T-helper 1 cell treated with Interleukin-12 subunit alpha and Interleukin-12 subunit beta and Interleukin-4 antibody, amounts not matched to agents 30 μg/mL and 1 μg/mL, for 36 hours (primary cell): ENCODE measurements around the gene CNPY1.
"Not testable (repeated sequence)": the region's sequence is repeated elsewhere in the genome, so short reads cannot be mapped to it uniquely, and the experiment has no call there.

Source experiments
- H3K27ac Mint-ChIP-seq: one replicate; pipeline ENCODE4 v1.8.0; 2021; ENCODE audit warnings: mild to moderate bottlenecking, mixed read lengths
- H3K27me3 Mint-ChIP-seq: one replicate; pipeline ENCODE4 v1.8.0; 2021; ENCODE audit warnings: low read depth, mixed read lengths
- H3K36me3 Mint-ChIP-seq: one replicate; pipeline ENCODE4 v1.8.0; 2021; ENCODE audit warnings: low read depth, mixed read lengths
- H3K4me1 Mint-ChIP-seq: one replicate; pipeline ENCODE4 v1.8.0; 2021; ENCODE audit warnings: low read depth, mixed read lengths
- H3K4me3 Mint-ChIP-seq: one replicate; pipeline ENCODE4 v1.8.0; 2021; ENCODE audit warnings: mild to moderate bottlenecking, moderate library complexity, mixed read lengths
- H3K9me3 Mint-ChIP-seq: one replicate; pipeline ENCODE4 v1.8.0; 2021; ENCODE audit warnings: mixed read lengths

CNPY1 gene

GRCh38 chr7:155546449-155546848 lies at the start of gene CNPY1:
Gene CNPY1, minus strand, starts transcription at chr7:155546559. Its CDS starts 630 bp downstream, at chr7:155545929.
- H3K36me3 Mint-ChIP-seq, H3K4me1 Mint-ChIP-seq, H3K27me3 Mint-ChIP-seq, H3K27ac Mint-ChIP-seq, H3K9me3 Mint-ChIP-seq, H3K4me3 Mint-ChIP-seq: not testable (repeated sequence)

- H3K4me1 Mint-ChIP-seq = peaks cover 7% of the 10 kb centered on the region
- no peaks in the 10 kb centered on the region for H3K36me3 Mint-ChIP-seq
- H3K4me3 Mint-ChIP-seq = no peak overlapping the region
- H3K9me3 Mint-ChIP-seq = no peaks in the 10 kb centered on the region
- peaks cover 22% of the 10 kb centered on the region for H3K27me3 Mint-ChIP-seq
- H3K27ac Mint-ChIP-seq = no peak overlapping the region
Observed at GRCh38 chr7:155594961-155595366, 48.6 kb upstream of the CNPY1 start.

- H3K27me3 Mint-ChIP-seq = peaks cover 15% of the 10 kb centered on the region
- H3K9me3 Mint-ChIP-seq = no peaks in the 10 kb centered on the region
- H3K4me1 Mint-ChIP-seq = peaks cover 7% of the 10 kb centered on the region
- H3K36me3 Mint-ChIP-seq = no peaks in the 10 kb centered on the region
- H3K4me3 Mint-ChIP-seq = no peak overlapping the region
- H3K27ac Mint-ChIP-seq = no peak overlapping the region
Observed at GRCh38 chr7:155594163-155594732, 47.9 kb upstream of the CNPY1 start.

GRCh38 chr7:155593461-155594162 lies 47.3 kb upstream of the CNPY1 start:
- H3K27me3 Mint-ChIP-seq = peaks cover 8% of the 10 kb centered on the region

GRCh38 chr7:155591055-155591775 lies 44.9 kb upstream of the CNPY1 start:
- H3K27ac Mint-ChIP-seq = no peak overlapping the region
- no peaks in the 10 kb centered on the region for H3K4me1 Mint-ChIP-seq
- H3K4me3 Mint-ChIP-seq = no peak overlapping the region
- no peaks in the 10 kb centered on the region for H3K36me3 Mint-ChIP-seq
- H3K9me3 Mint-ChIP-seq = no peaks in the 10 kb centered on the region
- H3K27me3 Mint-ChIP-seq = peaks cover 15% of the 10 kb centered on the region

More at GRCh38 chr7:155593461-155594162, 47.3 kb upstream of the CNPY1 start:
- Mint-ChIP-seq H3K9me3 (no peaks in the 10 kb centered on the region), H3K27ac (no peak overlapping the region), H3K36me3 (no peaks in the 10 kb centered on the region), H3K4me1 (peaks cover 3% of the 10 kb centered on the region), H3K4me3 (no peak overlapping the region)

GRCh38 chr7:155590215-155591018 lies 44.1 kb upstream of the CNPY1 start:
- H3K9me3 Mint-ChIP-seq = no peaks in the 10 kb centered on the region
- H3K4me3 Mint-ChIP-seq = no peak overlapping the region
- H3K27me3 Mint-ChIP-seq = peaks cover 21% of the 10 kb centered on the region
- no peak overlapping the region for H3K27ac Mint-ChIP-seq
- no peaks in the 10 kb centered on the region for H3K4me1 Mint-ChIP-seq
- H3K36me3 Mint-ChIP-seq = no peaks in the 10 kb centered on the region

- peaks cover 25% of the 10 kb centered on the region for H3K27me3 Mint-ChIP-seq
- H3K4me1 Mint-ChIP-seq = no peaks in the 10 kb centered on the region
- no peak overlapping the region for H3K27ac Mint-ChIP-seq
- no peaks in the 10 kb centered on the region for H3K9me3 Mint-ChIP-seq
- H3K4me3 Mint-ChIP-seq = no peak overlapping the region
- no peaks in the 10 kb centered on the region for H3K36me3 Mint-ChIP-seq
Observed at GRCh38 chr7:155589001-155589980, 42.9 kb upstream of the CNPY1 start.

- no peaks in the 10 kb centered on the region for H3K36me3 Mint-ChIP-seq
- H3K9me3 Mint-ChIP-seq = no peaks in the 10 kb centered on the region
- peaks cover 25% of the 10 kb centered on the region for H3K27me3 Mint-ChIP-seq
- H3K4me1 Mint-ChIP-seq = no peaks in the 10 kb centered on the region
- no peak overlapping the region for H3K27ac Mint-ChIP-seq
- no peak overlapping the region for H3K4me3 Mint-ChIP-seq
Observed at GRCh38 chr7:155588468-155588998, 42.2 kb upstream of the CNPY1 start.

- Mint-ChIP-seq H3K4me1 (no peaks in the 10 kb centered on the region), H3K27ac (no peak overlapping the region), H3K27me3 (peaks cover 33% of the 10 kb centered on the region), H3K36me3 (no peaks in the 10 kb centered on the region), H3K9me3 (no peaks in the 10 kb centered on the region), H3K4me3 (no peak overlapping the region)
Observed at GRCh38 chr7:155587486-155587885, 41.1 kb upstream of the CNPY1 start.

- H3K27ac Mint-ChIP-seq = no peak overlapping the region
- H3K36me3 Mint-ChIP-seq = no peaks in the 10 kb centered on the region
- peaks cover 33% of the 10 kb centered on the region for H3K27me3 Mint-ChIP-seq
- no peaks in the 10 kb centered on the region for H3K4me1 Mint-ChIP-seq
- no peaks in the 10 kb centered on the region for H3K9me3 Mint-ChIP-seq
- no peak overlapping the region for H3K4me3 Mint-ChIP-seq
Observed at GRCh38 chr7:155586843-155587440, 40.6 kb upstream of the CNPY1 start.

- H3K4me3 Mint-ChIP-seq = no peak overlapping the region
- no peaks in the 10 kb centered on the region for H3K9me3 Mint-ChIP-seq
- H3K4me1 Mint-ChIP-seq = no peaks in the 10 kb centered on the region
- peaks cover 33% of the 10 kb centered on the region for H3K27me3 Mint-ChIP-seq
- H3K27ac Mint-ChIP-seq = no peak overlapping the region
- no peaks in the 10 kb centered on the region for H3K36me3 Mint-ChIP-seq
Observed at GRCh38 chr7:155585951-155586350, 39.6 kb upstream of the CNPY1 start.

- no peak overlapping the region for H3K27ac Mint-ChIP-seq
- no peak overlapping the region for H3K4me3 Mint-ChIP-seq
- H3K4me1 Mint-ChIP-seq = no peaks in the 10 kb centered on the region
- peaks cover 33% of the 10 kb centered on the region for H3K27me3 Mint-ChIP-seq
- H3K36me3 Mint-ChIP-seq = no peaks in the 10 kb centered on the region
- no peaks in the 10 kb centered on the region for H3K9me3 Mint-ChIP-seq
Observed at GRCh38 chr7:155585532-155585895, 39.2 kb upstream of the CNPY1 start.
